Calu3 (cell line): ENCODE measurements around the gene UCKL1. TPM values are rescaled to one million over a fixed set of nuclear protein-coding genes. Genes with fewer than 3 reads are reported as not detected.

Experiments
- BruUV-seq: library from RNA; stranded (reverse); fragments of 400-500 nt; replicated peaks from 2 replicates; lab custom pipeline; 2021; lab: Mats Ljungman, UMichigan
- CTCF ChIA-PET: fragments of 300-600 bp; sonication (Branson Sonifier 250); formaldehyde crosslinking; loops from one replicate; lab custom pipeline; 2022; ENCODE audit warnings: antibody characterized with exemption; lab: Charles Lee
- DNase-seq: peaks from one replicate; pipeline ENCODE4 v3.0.0; 2022
- H3K27ac Mint-ChIP-seq: one replicate; pipeline ENCODE4 v1.8.0; 2022; ENCODE audit warnings: mixed read lengths; ENCODE audit not compliant: unreplicated experiment
- H3K27me3 Mint-ChIP-seq: one replicate; pipeline ENCODE4 v1.8.0; 2022; ENCODE audit warnings: mixed read lengths; ENCODE audit not compliant: unreplicated experiment
- H3K36me3 Mint-ChIP-seq: one replicate; pipeline ENCODE4 v1.8.0; 2022; ENCODE audit warnings: mild to moderate bottlenecking, moderate library complexity, mixed read lengths; ENCODE audit not compliant: insufficient read depth, unreplicated experiment
- H3K4me1 Mint-ChIP-seq: one replicate; pipeline ENCODE4 v1.8.0; 2022; ENCODE audit warnings: mild to moderate bottlenecking, low read depth, mixed read lengths; ENCODE audit not compliant: unreplicated experiment
- H3K4me3 Mint-ChIP-seq: one replicate; pipeline ENCODE4 v1.8.0; 2022; ENCODE audit warnings: mild to moderate bottlenecking, low read depth, moderate library complexity, mixed read lengths; ENCODE audit not compliant: unreplicated experiment
- H3K9me3 Mint-ChIP-seq: one replicate; pipeline ENCODE4 v1.8.0; 2022; ENCODE audit warnings: low read depth, mixed read lengths; ENCODE audit not compliant: unreplicated experiment
- intact Hi-C: fragments of 100-400 bp; cut with micrococcal nuclease; formaldehyde crosslinking; loops from one replicate; pipeline ENCODE4 v1.10.0; 2022; ENCODE audit not compliant: unreplicated experiment
- total RNA-seq: library from RNA; stranded (reverse); gene quantifications from 2 replicates; pipeline ENCODE4 v1.2.3, GENCODE V29; 2022
- TF ChIP-seq, protein P1 (sequence below): fragments of 200-600 bp; IDR thresholded peaks from one replicate; pipeline ENCODE4 v1.8.0; 2022; ENCODE audit warnings: antibody characterized with exemption; ENCODE audit not compliant: unreplicated experiment

The UCKL1 gene
- total RNA-seq, 1 experiment from 2014 or later = 85.1 TPM

DNA sequence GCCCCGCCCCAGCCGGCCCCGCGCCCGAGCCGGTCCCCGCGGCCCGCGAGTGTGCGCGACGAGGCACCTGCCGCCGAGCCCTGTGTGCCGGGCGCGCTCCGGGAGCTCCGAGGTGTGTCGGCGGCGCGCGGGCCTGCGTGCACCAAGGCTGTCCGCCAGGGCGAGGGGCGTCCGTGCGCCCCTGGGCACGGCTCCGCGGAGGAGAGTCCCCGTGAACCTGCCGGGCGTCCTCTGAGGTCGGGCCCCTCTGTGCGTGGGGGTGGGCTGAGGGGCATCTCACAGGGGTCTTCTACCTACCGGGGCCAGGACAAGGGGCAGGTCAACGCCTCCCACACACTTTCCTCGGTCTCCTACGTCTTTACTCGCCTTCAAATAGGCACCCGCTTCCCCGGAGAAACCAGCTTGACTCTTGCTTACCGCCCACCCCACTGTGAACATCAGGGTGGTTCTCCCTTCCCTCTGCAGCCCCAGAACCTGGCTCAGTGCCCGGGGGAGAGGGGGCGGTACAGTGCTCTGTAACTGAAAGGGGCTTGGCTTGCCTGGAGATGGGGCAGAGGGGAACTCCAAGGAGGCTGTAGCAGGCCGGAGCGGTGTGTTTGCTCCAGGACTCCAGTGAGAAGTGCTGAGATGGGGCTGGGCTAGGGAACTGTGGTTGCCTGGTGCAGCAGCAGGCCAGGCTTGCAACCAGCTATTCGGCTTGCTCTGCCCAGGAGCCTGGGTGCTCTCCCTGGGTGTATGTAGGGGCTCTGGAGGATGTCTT is 23.5 kb upstream of the UCKL1 start, which contains the start of gene SAMD10:
Gene SAMD10, minus strand, starts transcription at position 86 of the 760 bp plus-strand sequence. CDS start 175 bp downstream, outside the sequence.
- BruUV-seq = no TSS peak
- TF ChIP-seq, protein P1, sequence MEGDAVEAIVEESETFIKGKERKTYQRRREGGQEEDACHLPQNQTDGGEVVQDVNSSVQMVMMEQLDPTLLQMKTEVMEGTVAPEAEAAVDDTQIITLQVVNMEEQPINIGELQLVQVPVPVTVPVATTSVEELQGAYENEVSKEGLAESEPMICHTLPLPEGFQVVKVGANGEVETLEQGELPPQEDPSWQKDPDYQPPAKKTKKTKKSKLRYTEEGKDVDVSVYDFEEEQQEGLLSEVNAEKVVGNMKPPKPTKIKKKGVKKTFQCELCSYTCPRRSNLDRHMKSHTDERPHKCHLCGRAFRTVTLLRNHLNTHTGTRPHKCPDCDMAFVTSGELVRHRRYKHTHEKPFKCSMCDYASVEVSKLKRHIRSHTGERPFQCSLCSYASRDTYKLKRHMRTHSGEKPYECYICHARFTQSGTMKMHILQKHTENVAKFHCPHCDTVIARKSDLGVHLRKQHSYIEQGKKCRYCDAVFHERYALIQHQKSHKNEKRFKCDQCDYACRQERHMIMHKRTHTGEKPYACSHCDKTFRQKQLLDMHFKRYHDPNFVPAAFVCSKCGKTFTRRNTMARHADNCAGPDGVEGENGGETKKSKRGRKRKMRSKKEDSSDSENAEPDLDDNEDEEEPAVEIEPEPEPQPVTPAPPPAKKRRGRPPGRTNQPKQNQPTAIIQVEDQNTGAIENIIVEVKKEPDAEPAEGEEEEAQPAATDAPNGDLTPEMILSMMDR = peak; percentile 68

DNA sequence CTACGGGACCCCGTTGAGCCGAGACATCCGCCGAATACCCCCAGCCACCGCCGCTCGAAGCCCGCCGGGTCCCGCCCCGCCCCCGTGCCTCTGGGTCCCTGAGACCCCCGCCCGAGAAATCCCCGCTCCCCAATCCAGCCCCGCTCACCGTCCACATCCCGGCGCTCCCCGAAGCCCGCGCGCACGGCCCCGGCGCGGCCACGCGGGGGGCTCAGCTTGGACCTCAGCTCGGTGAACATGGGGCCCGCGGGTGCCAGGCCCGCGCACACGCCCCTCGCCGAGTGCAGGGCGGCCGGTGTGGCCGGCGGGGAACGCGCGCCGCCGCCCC is 23.0 kb upstream of the UCKL1 start:
- H3K36me3 Mint-ChIP-seq = peaks cover 77% of the 10 kb centered on the region
- H3K27me3 Mint-ChIP-seq = no peaks in the 10 kb centered on the region
- CTCF ChIA-PET = interaction anchor here (0.7 to 2.5 kb wide), 5 partner anchors 22 to 441 kb away, joined by 4 to 26 read pairs (median 17); partner anchors contain the start of genes PTK6 and UCKL1
- H3K4me1 Mint-ChIP-seq = peaks cover 58% of the 10 kb centered on the region
- peak overlapping the region; percentile 81 for H3K4me3 Mint-ChIP-seq
- H3K27ac Mint-ChIP-seq = peak overlapping the region; percentile 52
- DNase-seq = no peak
- H3K9me3 Mint-ChIP-seq = no peaks in the 10 kb centered on the region
- TF ChIP-seq, protein P1 = no peak
- intact Hi-C loops = no loop called here
- BruUV-seq = no TSS peak

More for the DNA sequence above, 23.5 kb upstream of the UCKL1 start, which contains the start of gene SAMD10:
- peak within 1 kb of the TSS; percentile 81 for H3K4me3 Mint-ChIP-seq
- CTCF ChIA-PET = interaction anchor here (0.5 to 2.5 kb wide), 8 partner anchors 23 to 707 kb away, joined by 3 to 26 read pairs (median 8); partner anchors contain the start of genes ARFGAP1, PTK6 and UCKL1
- intact Hi-C loops = no loop called here
- H3K36me3 Mint-ChIP-seq = peaks cover 83% of the 10 kb centered on the region
- H3K9me3 Mint-ChIP-seq = no peaks in the 10 kb centered on the region
- DNase-seq = peak; percentile 81
- no peaks in the 10 kb centered on the region for H3K27me3 Mint-ChIP-seq
- H3K4me1 Mint-ChIP-seq = peaks cover 53% of the 10 kb centered on the region
- H3K27ac Mint-ChIP-seq = peak within 1 kb of the TSS; percentile 87

DNA sequence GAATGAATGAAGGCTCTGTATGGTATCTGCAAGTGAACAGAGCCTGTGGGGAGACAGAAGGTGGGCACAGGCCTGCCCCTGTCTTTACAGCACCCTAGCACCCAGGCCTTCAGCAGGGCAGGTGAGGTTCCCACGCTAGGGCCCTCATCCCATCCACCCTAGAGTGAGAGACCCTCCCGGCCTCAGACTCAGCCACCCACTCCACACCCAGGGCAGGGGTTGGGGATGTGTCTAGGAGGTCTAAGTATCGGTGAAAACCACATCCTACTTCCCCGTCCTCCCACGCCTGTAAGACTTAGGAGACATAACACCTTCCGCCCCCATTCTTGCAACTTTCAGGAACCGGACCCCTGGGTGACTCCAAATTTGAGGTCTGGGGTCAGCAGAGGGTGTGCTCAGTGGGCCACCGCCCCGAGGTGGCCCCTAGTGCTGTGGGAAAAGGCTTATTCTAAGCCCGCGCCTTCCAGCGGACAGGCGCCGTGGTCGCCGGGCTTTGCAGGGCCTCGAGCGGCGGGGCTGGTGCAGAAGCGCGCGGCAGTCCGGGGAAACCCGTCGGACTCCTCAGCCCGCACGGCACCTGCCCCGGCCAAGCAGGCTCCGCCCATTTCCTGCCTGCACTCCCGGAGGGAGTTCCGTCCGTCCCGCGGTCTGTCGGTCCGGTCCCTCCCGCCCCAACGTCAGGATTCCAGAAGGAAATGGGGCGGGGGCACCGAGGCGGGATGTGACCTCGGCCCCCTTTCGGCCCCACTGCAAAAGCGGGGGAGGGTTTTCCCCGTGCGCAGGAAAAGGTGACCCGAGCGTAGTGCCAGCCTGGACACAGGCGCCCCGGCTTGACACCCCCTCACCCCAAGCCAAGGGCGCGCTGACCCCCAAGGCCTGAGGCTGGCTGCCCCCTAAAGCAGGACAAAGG is 22.4 kb upstream of the UCKL1 start:
- TF ChIP-seq, protein P1 = no peak
- Mint-ChIP-seq H3K36me3 (peaks cover 77% of the 10 kb centered on the region), H3K4me1 (peaks cover 64% of the 10 kb centered on the region), H3K4me3 (peak overlapping the region; percentile 81), H3K27ac (peak overlapping the region; percentile 52), H3K27me3 (no peaks in the 10 kb centered on the region), H3K9me3 (no peaks in the 10 kb centered on the region)
- intact Hi-C loops = no loop called here
- BruUV-seq = TSS peak; percentile 29
- DNase-seq = peak; percentile 97
- CTCF ChIA-PET = interaction anchor here (0.9 to 2.5 kb wide), 5 partner anchors 22 to 442 kb away, joined by 3 to 26 read pairs (median 17); partner anchors contain the start of genes PTK6 and UCKL1

- Mint-ChIP-seq H3K4me1 (peaks cover 68% of the 10 kb centered on the region), H3K9me3 (no peaks in the 10 kb centered on the region), H3K27ac (peak overlapping the region; percentile 52), H3K36me3 (peaks cover 77% of the 10 kb centered on the region), H3K27me3 (no peaks in the 10 kb centered on the region), H3K4me3 (peak overlapping the region; percentile 81)
- DNase-seq = peak; percentile 60
- CTCF ChIA-PET = interaction anchor here (0.6 to 0.9 kb wide), 2 partner anchors 41 to 441 kb away, joined by 3 read pairs; partner anchors contain the start of gene PTK6
- intact Hi-C loops = no loop called here
- no TSS peak for BruUV-seq
- TF ChIP-seq, protein P1 = no peak
Measured at GRCh38 chr20:63977739-63978276, 21.6 kb upstream of the UCKL1 start.
